ENCODE results near the gene OGG1.

OGG1 gene

DNA sequence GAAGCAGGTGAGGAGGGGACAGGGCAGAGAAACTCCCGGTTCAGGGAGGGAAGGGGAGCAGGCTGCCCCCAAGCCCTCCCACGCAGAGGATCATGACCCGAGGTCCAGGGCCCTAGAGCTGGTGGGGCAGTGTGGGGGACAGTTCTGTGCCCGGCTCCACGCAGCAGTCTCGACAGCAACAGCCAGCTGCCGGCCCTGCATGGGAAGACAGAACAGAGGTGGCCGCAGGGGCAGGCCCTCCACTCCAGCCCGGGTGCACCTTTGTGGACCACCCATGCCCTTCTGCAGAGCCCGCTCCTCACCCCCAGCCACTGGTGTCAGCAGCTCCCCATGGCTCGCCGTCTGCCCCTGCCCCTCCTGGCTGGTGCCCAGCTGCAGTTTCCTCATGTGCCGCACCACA is 7.7 kb downstream of the OGG1 start:
- Histone ChIP-seq H3K9me3 (ENCODE audit: control insufficient read depth in 5 of 5, low read length in 5 of 5) (no peaks in the 10 kb centered on the region), H3K27me3 (ENCODE audit: control insufficient read depth in 5 of 5, insufficient read depth in 4 of 5, low read length in 5 of 5) (no peaks in the 10 kb centered on the region), H3K36me3 (ENCODE audit: control insufficient read depth in 5 of 5, insufficient read depth in 5 of 5, low read length in 5 of 5) (peaks cover 5 to 88% (median 63%) of the 10 kb centered on the region in 5 donors), H3K27ac (ENCODE audit: low read depth, low read length) (no peak overlapping the region), H3K9ac (ENCODE audit: low read length in 5 of 5) (no peak overlapping the region), H3K4me3 (ENCODE audit: low read depth in 1 of 5, low read length in 5 of 5) (no peak overlapping the region), H3K4me1 (ENCODE audit: control insufficient read depth in 5 of 5, insufficient read depth in 5 of 5, low read length in 5 of 5) (peaks cover 0 to 13% (median 10%) of the 10 kb centered on the region in 5 donors)

DNA sequence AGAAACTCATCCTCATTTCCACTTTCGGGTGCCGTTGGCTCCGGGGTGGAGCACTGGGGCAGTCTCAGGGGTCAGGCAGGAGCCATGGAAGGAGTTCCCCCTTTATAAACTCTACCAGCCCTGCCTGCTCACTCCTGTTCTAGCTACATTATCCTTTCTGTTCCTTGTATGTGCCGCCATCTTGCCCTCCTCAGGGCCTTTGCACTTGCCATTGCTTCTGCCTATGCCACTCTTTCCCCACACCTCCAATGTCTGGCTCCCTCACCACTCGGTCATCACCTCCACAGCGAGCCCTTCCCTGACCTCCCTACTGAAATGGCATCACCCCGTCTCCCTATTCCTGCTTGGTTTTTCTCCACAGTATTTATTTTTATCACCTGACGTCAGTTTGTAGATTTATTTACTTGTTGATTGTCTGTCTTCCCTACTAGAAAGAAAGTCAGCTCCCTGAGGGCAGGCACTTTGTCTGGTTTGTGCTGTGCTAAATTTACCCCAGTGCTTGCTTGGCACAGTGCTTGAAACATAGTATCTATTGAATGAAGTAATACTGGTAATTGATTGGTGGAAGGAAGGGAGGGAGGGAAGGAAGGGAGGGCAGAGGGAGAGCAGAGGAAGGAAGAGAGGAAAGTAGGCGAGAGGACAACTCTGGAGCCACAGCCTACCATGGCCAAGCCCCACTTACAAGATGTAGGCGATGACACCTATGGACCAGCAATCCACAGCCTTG is 11.2 kb downstream of the OGG1 start:
- Histone ChIP-seq H3K4me1 (ENCODE audit: control insufficient read depth in 5 of 5, insufficient read depth in 5 of 5, low read length in 5 of 5) (peaks cover 0 to 2% (median 0%) of the 10 kb centered on the region in 5 donors), H3K27me3 (ENCODE audit: control insufficient read depth in 5 of 5, insufficient read depth in 4 of 5, low read length in 5 of 5) (no peaks in the 10 kb centered on the region), H3K4me3 (ENCODE audit: low read depth in 1 of 5, low read length in 5 of 5) (no peak overlapping the region), H3K36me3 (ENCODE audit: control insufficient read depth in 5 of 5, insufficient read depth in 5 of 5, low read length in 5 of 5) (peaks cover 7 to 88% (median 80%) of the 10 kb centered on the region in 5 donors), H3K9ac (ENCODE audit: low read length in 5 of 5) (no peak overlapping the region), H3K9me3 (ENCODE audit: control insufficient read depth in 5 of 5, low read length in 5 of 5) (no peaks in the 10 kb centered on the region), H3K27ac (ENCODE audit: low read depth, low read length) (no peak overlapping the region)

DNA sequence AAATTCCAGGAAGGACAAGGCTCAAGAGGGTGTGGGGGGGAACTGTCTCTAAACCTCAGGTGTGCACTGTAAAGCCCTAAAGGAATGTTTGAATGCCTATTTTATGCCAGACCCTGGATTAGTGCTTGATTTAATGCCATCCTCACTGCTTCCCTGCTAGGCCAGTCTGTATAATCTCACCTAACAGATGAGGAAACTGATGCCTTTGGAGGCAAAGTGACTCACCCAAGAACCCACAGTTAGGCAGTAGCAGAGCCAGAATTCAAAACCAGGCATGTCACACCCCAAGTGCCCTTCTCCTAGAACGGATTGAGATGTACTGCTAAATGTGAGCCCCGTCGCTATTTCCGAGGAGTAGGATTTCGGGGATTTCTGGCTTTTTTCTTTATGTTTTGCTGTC is 12.2 kb downstream of the OGG1 start:
- no peaks in the 10 kb centered on the region for H3K9me3 ChIP-seq (ENCODE audit: control insufficient read depth in 5 of 5, low read length in 5 of 5)
- H3K4me3 ChIP-seq (ENCODE audit: low read depth in 1 of 5, low read length in 5 of 5) = no peak overlapping the region
- peak overlapping the region in 1 of 5 donors; percentile 15 for H3K9ac ChIP-seq (ENCODE audit: low read length in 5 of 5)
- H3K4me1 ChIP-seq (ENCODE audit: control insufficient read depth in 5 of 5, insufficient read depth in 5 of 5, low read length in 5 of 5) = peaks cover 0 to 6% (median 5%) of the 10 kb centered on the region in 5 donors
- H3K27me3 ChIP-seq (ENCODE audit: control insufficient read depth in 5 of 5, insufficient read depth in 4 of 5, low read length in 5 of 5) = no peaks in the 10 kb centered on the region
- no peak overlapping the region for H3K27ac ChIP-seq (ENCODE audit: low read depth, low read length)
- H3K36me3 ChIP-seq (ENCODE audit: control insufficient read depth in 5 of 5, insufficient read depth in 5 of 5, low read length in 5 of 5) = peaks cover 7 to 81% (median 75%) of the 10 kb centered on the region in 5 donors

- no peak overlapping the region for H3K9ac ChIP-seq (ENCODE audit: low read length in 5 of 5)
- H3K4me1 ChIP-seq (ENCODE audit: control insufficient read depth in 5 of 5, insufficient read depth in 5 of 5, low read length in 5 of 5) = peaks cover 0 to 16% (median 14%) of the 10 kb centered on the region in 5 donors
- H3K4me3 ChIP-seq (ENCODE audit: low read depth in 1 of 5, low read length in 5 of 5) = no peak overlapping the region
- no peaks in the 10 kb centered on the region for H3K27me3 ChIP-seq (ENCODE audit: control insufficient read depth in 5 of 5, insufficient read depth in 4 of 5, low read length in 5 of 5)
- H3K27ac ChIP-seq (ENCODE audit: low read depth, low read length) = no peak overlapping the region
- H3K36me3 ChIP-seq (ENCODE audit: control insufficient read depth in 5 of 5, insufficient read depth in 5 of 5, low read length in 5 of 5) = peaks cover 6 to 72% (median 68%) of the 10 kb centered on the region in 5 donors
- H3K9me3 ChIP-seq (ENCODE audit: control insufficient read depth in 5 of 5, low read length in 5 of 5) = no peaks in the 10 kb centered on the region
These were observed 13.1 kb downstream of the OGG1 start for GRCh38 chr3:9762871-9763270.

DNA sequence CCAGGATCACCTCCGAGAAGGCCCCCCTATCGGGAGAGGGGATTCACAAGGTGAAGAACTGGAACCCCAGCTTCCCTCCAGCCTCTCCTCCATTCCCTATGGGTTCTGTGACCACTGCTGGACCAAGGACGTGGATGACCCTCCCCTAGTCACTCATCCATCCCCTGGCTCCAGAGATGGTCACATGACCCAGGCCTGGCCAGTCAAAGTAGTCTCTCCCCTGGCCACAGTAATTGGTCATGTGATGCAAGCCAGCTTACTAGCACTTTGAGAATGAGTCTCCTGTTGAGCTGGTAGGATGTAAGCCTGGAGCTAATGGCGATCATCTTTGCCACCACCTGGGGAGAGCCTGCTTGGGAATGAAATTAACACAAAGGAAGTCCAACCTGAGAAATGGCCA is 16.1 kb downstream of the OGG1 start:
- H3K27me3 ChIP-seq (ENCODE audit: control insufficient read depth in 5 of 5, insufficient read depth in 4 of 5, low read length in 5 of 5) = no peaks in the 10 kb centered on the region
- H3K4me1 ChIP-seq (ENCODE audit: control insufficient read depth in 5 of 5, insufficient read depth in 5 of 5, low read length in 5 of 5) = peaks cover 10 to 46% (median 42%) of the 10 kb centered on the region in 5 donors
- H3K4me3 ChIP-seq (ENCODE audit: low read depth in 1 of 5, low read length in 5 of 5) = no peak overlapping the region
- no peak overlapping the region for H3K27ac ChIP-seq (ENCODE audit: low read depth, low read length)
- no peaks in the 10 kb centered on the region for H3K9me3 ChIP-seq (ENCODE audit: control insufficient read depth in 5 of 5, low read length in 5 of 5)
- peaks cover 2 to 44% (median 41%) of the 10 kb centered on the region in 5 donors for H3K36me3 ChIP-seq (ENCODE audit: control insufficient read depth in 5 of 5, insufficient read depth in 5 of 5, low read length in 5 of 5)
- H3K9ac ChIP-seq (ENCODE audit: low read length in 5 of 5) = no peak overlapping the region

DNA sequence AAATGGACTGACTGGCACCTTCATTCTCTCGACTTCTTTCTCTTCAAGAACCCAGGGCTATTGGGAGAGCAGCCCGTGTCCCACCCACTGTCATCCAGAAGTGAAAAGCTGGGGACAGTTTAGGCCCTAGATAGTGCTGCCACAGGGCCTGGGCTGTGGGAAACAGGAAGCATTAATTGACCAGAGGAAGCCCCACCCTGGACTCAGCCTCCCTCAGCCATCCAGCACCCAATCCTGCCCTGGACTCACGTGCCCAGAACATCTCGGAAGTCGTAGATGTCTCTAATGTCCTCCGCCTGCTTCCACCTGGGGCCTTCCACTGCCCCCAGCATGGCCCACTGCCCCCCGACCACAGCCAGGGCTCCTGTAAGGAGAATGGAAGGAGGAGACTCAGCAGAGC is 17.7 kb downstream of the OGG1 start:
- H3K27me3 ChIP-seq (ENCODE audit: control insufficient read depth in 5 of 5, insufficient read depth in 4 of 5, low read length in 5 of 5) = no peaks in the 10 kb centered on the region
- H3K4me3 ChIP-seq (ENCODE audit: low read depth in 1 of 5, low read length in 5 of 5) = peak overlapping the region in 2 of 5 donors; percentile 4 to 17
- H3K9me3 ChIP-seq (ENCODE audit: control insufficient read depth in 5 of 5, low read length in 5 of 5) = no peaks in the 10 kb centered on the region
- H3K4me1 ChIP-seq (ENCODE audit: control insufficient read depth in 5 of 5, insufficient read depth in 5 of 5, low read length in 5 of 5) = peaks cover 13 to 55% (median 49%) of the 10 kb centered on the region in 5 donors
- peak overlapping the region in 4 of 5 donors; percentile 11 to 90 (median 44) for H3K9ac ChIP-seq (ENCODE audit: low read length in 5 of 5)
- peaks cover 2 to 29% (median 28%) of the 10 kb centered on the region in 5 donors for H3K36me3 ChIP-seq (ENCODE audit: control insufficient read depth in 5 of 5, insufficient read depth in 5 of 5, low read length in 5 of 5)
- peak overlapping the region; percentile 60 for H3K27ac ChIP-seq (ENCODE audit: low read depth, low read length)

- no peaks in the 10 kb centered on the region for H3K27me3 ChIP-seq (ENCODE audit: control insufficient read depth in 5 of 5, insufficient read depth in 4 of 5, low read length in 5 of 5)
- peak overlapping the region; percentile 42 to 90 (median 77) for H3K9ac ChIP-seq (ENCODE audit: low read length in 5 of 5)
- peaks cover 13 to 55% (median 49%) of the 10 kb centered on the region in 5 donors for H3K4me1 ChIP-seq (ENCODE audit: control insufficient read depth in 5 of 5, insufficient read depth in 5 of 5, low read length in 5 of 5)
- H3K27ac ChIP-seq (ENCODE audit: low read depth, low read length) = peak overlapping the region; percentile 97
- H3K4me3 ChIP-seq (ENCODE audit: low read depth in 1 of 5, low read length in 5 of 5) = peak overlapping the region; percentile 69 to 84 (median 81)
- no peaks in the 10 kb centered on the region for H3K9me3 ChIP-seq (ENCODE audit: control insufficient read depth in 5 of 5, low read length in 5 of 5)
- H3K36me3 ChIP-seq (ENCODE audit: control insufficient read depth in 5 of 5, insufficient read depth in 5 of 5, low read length in 5 of 5) = peaks cover 2 to 21% (median 20%) of the 10 kb centered on the region in 5 donors
These were observed 18.5 kb downstream of the OGG1 start for GRCh38 chr3:9768141-9768775.

DNA sequence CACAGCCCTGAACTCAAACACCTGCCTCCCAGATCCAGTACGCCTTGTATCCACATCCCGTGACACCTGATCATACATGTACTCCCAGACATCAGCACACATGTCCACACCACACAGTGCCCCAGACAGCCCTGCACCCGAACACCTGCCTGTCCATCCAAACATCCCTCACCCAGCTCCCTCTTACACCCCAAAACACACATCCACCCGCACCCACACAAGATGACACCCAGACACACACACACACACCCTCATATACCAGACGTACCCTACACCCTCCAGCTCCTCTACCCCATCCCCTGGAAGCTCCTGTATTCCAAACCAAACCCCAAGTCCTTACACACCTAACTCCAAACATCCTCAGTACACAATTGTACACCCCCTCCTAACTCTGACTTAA is 19.3 kb downstream of the OGG1 start:
- Histone ChIP-seq H3K4me3 (ENCODE audit: low read depth in 1 of 5, low read length in 5 of 5) (peak overlapping the region; percentile 69 to 84 (median 81)), H3K27ac (ENCODE audit: low read depth, low read length) (peak overlapping the region; percentile 97), H3K9me3 (ENCODE audit: control insufficient read depth in 5 of 5, low read length in 5 of 5) (no peaks in the 10 kb centered on the region), H3K27me3 (ENCODE audit: control insufficient read depth in 5 of 5, insufficient read depth in 4 of 5, low read length in 5 of 5) (no peaks in the 10 kb centered on the region), H3K9ac (ENCODE audit: low read length in 5 of 5) (peak overlapping the region; percentile 77 to 91 (median 87)), H3K4me1 (ENCODE audit: control insufficient read depth in 5 of 5, insufficient read depth in 5 of 5, low read length in 5 of 5) (peaks cover 13 to 55% (median 49%) of the 10 kb centered on the region in 5 donors), H3K36me3 (ENCODE audit: control insufficient read depth in 5 of 5, insufficient read depth in 5 of 5, low read length in 5 of 5) (peaks cover 2 to 17% (median 14%) of the 10 kb centered on the region in 5 donors)

DNA sequence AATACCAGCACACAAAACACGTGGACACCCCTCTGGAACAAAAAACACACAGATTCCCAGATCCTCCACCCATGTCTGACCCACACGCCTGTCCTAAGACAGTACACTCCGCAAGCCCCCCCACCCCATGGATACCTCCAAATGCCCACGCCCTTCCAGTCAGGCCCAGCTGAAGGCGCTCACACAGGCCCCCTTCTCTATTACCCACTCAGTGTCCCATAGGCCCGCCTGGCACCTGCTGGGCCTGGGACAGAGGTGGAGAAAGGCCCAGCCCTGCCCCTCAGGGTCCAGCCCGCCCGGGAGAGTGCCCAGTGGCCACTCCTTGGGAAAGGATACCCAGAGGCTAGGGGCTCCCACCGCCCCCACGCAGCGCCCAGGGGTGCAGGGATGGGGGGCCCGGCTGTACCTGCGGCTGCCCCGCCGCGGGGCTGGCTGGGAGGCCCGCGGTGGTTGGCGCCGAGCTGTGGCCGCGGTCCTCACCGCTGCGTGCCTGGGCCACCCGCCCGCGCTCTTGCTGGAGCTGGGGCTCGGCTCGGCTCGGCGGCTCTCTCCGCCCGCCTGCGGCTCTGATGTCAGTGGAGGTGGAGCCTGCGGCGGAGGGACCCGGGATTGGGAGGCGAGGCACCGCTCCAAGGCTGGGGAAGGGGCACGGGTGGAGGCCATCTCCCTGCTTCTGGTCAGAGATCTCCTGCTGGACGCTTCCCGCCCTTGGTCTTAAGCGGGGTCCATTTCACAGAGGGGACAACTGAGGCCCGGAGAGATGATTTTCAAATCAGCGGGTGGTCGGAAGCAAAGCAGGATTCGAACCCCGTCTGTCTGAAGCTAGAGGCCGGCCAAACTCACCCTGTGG is 19.9 kb downstream of the OGG1 start, which contains the start of gene CAMK1:
TSS of gene CAMK1 (minus strand) at position 522 of the 850 bp plus-strand sequence. CDS start 2,198 bp downstream, outside the sequence.
- peak within 1 kb of the TSS; percentile 69 to 84 (median 81) for H3K4me3 ChIP-seq (ENCODE audit: low read depth in 1 of 5, low read length in 5 of 5)
- H3K27ac ChIP-seq (ENCODE audit: low read depth, low read length) = peak within 1 kb of the TSS; percentile 97
- H3K9ac ChIP-seq (ENCODE audit: low read length in 5 of 5) = peak within 1 kb of the TSS; percentile 77 to 91 (median 87)
- peaks cover 2 to 14% (median 12%) of the 10 kb centered on the region in 5 donors for H3K36me3 ChIP-seq (ENCODE audit: control insufficient read depth in 5 of 5, insufficient read depth in 5 of 5, low read length in 5 of 5)
- H3K4me1 ChIP-seq (ENCODE audit: control insufficient read depth in 5 of 5, insufficient read depth in 5 of 5, low read length in 5 of 5) = peaks cover 13 to 55% (median 49%) of the 10 kb centered on the region in 5 donors
- H3K27me3 ChIP-seq (ENCODE audit: control insufficient read depth in 5 of 5, insufficient read depth in 4 of 5, low read length in 5 of 5) = no peaks in the 10 kb centered on the region
- no peaks in the 10 kb centered on the region for H3K9me3 ChIP-seq (ENCODE audit: control insufficient read depth in 5 of 5, low read length in 5 of 5)
